Immature natural killer cell (primary cell): Measurements from ENCODE around the gene TEX9. TPM values are rescaled to one million over a fixed set of nuclear protein-coding genes. Genes with fewer than 3 reads are reported as not detected.

Experiments
- DNase-seq, 3 donors: peaks; one replicate each; pipeline ENCODE4 v3.0.0; 2022; ENCODE audit warnings: mixed read lengths in 1 of 3
- H3K27ac Mint-ChIP-seq, 6 donors: one replicate each; pipeline ENCODE4 v1.8.0; 2020; ENCODE audit warnings: mixed read lengths in 6 of 6, mild to moderate bottlenecking in 5 of 6, inconsistent platforms in 4 of 6, moderate library complexity in 3 of 6
- H3K27me3 Mint-ChIP-seq, 3 donors: one replicate each; pipeline ENCODE4 v1.8.0; 2020 to 2021; ENCODE audit warnings: low read depth in 3 of 3, mild to moderate bottlenecking in 3 of 3, mixed read lengths in 3 of 3, moderate library complexity in 3 of 3, inconsistent platforms in 1 of 3
- H3K36me3 Mint-ChIP-seq, 3 donors: one replicate each; pipeline ENCODE4 v1.8.0; 2020; ENCODE audit warnings: mixed read lengths in 3 of 3, inconsistent platforms in 2 of 3, mild to moderate bottlenecking in 2 of 3
- H3K4me1 Mint-ChIP-seq, 2 donors: one replicate each; pipeline ENCODE4 v1.8.0; 2020; ENCODE audit warnings: inconsistent platforms in 2 of 2, mild to moderate bottlenecking in 2 of 2, mixed read lengths in 2 of 2, moderate library complexity in 1 of 2
- H3K4me3 Mint-ChIP-seq, 5 donors: one replicate each; pipeline ENCODE4 v1.8.0; 2020; ENCODE audit warnings: mild to moderate bottlenecking in 5 of 5, mixed read lengths in 5 of 5, inconsistent platforms in 3 of 5, moderate library complexity in 3 of 5
- H3K9me3 Mint-ChIP-seq, 6 donors: one replicate each; pipeline ENCODE4 v1.8.0; 2020; ENCODE audit warnings: mild to moderate bottlenecking in 6 of 6, mixed read lengths in 6 of 6, inconsistent platforms in 4 of 6, moderate library complexity in 3 of 6
- polyA plus RNA-seq, 3 donors: library from polyadenylated mRNA; unstranded; fragments of 300-500 nt; fragmentation: Illumina TruSeq; gene quantifications; one replicate each; pipeline ENCODE4 v1.2.3, GENCODE V29; 2021

Gene TEX9
- polyA plus RNA-seq, 3 donors from 2014 or later, result 0.53 TPM; not detected in 2

- Mint-ChIP-seq H3K27ac (no peak overlapping the region), H3K4me1 (peaks cover 9 to 11% of the 10 kb centered on the region in 2 donors), H3K4me3 (no peak overlapping the region), H3K27me3 (peaks cover 0 to 4% (median 4%) of the 10 kb centered on the region in 3 donors), H3K36me3 (no peaks in the 10 kb centered on the region), H3K9me3 (no peaks in the 10 kb centered on the region)
- DNase-seq, result no peak
Measured at GRCh38 chr15:56472278-56472677, 107.1 kb downstream of the TEX9 start.

DNA sequence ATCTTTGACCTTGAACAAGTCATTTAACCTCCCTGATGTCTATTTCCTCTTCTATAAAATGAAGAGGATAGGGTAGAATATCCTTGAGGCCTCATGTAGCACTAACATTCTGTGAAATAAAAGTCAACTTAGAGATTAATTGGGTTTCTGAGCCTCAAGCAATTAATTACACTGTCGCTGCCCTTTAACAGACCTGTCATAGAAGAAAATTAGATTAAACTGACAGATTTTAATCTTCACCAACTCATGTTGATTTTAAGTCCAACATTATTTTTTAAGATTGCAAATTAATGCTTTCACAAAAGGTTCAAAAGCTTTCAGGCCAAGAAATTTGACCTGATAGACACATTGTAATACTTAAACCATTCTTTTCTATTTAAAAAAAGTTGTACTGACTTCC, 107.8 kb downstream of the TEX9 start:
- H3K27me3 Mint-ChIP-seq, result peaks cover 0 to 4% (median 4%) of the 10 kb centered on the region in 3 donors
- no peaks in the 10 kb centered on the region for H3K9me3 Mint-ChIP-seq
- no peaks in the 10 kb centered on the region for H3K36me3 Mint-ChIP-seq
- peaks cover 9% of the 10 kb centered on the region in 2 donors for H3K4me1 Mint-ChIP-seq
- no peak for DNase-seq
- H3K27ac Mint-ChIP-seq, result no peak overlapping the region
- no peak overlapping the region for H3K4me3 Mint-ChIP-seq

- Mint-ChIP-seq H3K27me3 (peaks cover 0 to 12% (median 8%) of the 10 kb centered on the region in 3 donors), H3K9me3 (peaks cover 0 to 8% (median 0%) of the 10 kb centered on the region in 6 donors), H3K4me1 (no peaks in the 10 kb centered on the region), H3K4me3 (no peak overlapping the region), H3K36me3 (no peaks in the 10 kb centered on the region), H3K27ac (no peak overlapping the region)
- DNase-seq, result no peak
Measured at GRCh38 chr15:56475351-56475750, 110.1 kb downstream of the TEX9 start.

Other genes with a start within 250 kb of the TEX9 start
- gene RFX7, start 121.5 kb upstream of the TEX9 start, polyA plus RNA-seq, result 1 to 10 TPM in 2 of 3 donors, under 1 TPM in 1; 0.03 to 4.7 (median 2.4) TPM
- under 1 TPM in 1 of 3 donors, not detected in 2; 0.09 TPM for gene MNS1, start 99.7 kb downstream of the TEX9 start, polyA plus RNA-seq